NCI-H345 treated with DMSO at 0.1 percent for 48 hours (cell line): ENCODE data around the gene VAC14.

Experiments
- DNase-seq: peaks from one replicate; lab custom pipeline; 2025; ENCODE audit not compliant: unreplicated experiment; lab: John Stamatoyannopoulos, UW

The VAC14 gene

GRCh38 chr16:70709457-70709856, 91.5 kb downstream of the VAC14 start:
- DNase-seq = no peak

- no peak for DNase-seq
Measured at GRCh38 chr16:70708366-70709246, 92.4 kb downstream of the VAC14 start.

DNA sequence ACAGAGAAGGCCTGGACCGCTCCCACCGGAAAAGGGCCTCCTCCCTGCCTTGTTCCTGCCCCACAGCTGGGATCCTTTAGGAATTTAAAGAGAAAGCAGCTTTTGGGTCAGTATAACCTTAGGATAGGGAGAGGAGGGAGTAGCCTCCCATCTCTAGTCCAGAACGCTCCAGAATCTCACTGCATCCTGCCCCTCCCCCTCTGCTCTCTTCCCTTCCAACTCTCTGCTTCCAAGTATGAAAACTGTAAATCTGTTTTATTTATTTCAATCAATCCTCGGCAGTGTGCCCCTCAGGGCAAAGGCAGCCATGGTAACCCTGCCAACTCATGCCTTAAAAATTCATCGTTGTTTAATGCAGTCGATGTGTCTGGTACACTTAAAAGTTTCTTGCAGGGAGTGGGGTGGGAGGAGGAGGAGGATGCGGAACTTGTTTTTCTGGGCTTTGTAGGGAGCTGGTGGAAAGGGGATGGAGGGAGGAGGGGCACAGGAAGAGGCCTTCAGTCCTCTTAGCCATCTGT, 94.0 kb downstream of the VAC14 start:
- no peak for DNase-seq

DNA sequence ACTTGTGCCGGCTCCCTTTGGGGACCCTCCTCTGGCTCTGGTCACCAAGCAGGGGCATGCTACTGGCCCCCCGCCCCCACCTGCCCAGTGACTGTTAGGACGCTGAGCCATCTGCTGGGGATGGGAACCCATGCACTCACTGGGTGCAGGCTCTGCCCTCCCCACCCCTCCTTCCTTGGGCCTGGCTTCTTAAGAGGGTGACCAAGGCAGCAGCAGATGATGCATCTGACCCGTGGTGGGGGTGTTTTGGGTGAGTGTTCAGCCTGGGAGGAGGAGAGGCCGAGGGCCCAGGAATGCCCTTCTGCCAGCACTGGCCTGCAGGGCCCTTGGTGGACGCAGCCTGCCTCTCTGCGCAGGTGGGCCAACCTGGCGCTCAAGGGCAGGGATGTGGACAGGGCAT, 95.9 kb downstream of the VAC14 start:
- no peak for DNase-seq

- no peak for DNase-seq
Measured at GRCh38 chr16:70704586-70704985, 96.4 kb downstream of the VAC14 start.

DNA sequence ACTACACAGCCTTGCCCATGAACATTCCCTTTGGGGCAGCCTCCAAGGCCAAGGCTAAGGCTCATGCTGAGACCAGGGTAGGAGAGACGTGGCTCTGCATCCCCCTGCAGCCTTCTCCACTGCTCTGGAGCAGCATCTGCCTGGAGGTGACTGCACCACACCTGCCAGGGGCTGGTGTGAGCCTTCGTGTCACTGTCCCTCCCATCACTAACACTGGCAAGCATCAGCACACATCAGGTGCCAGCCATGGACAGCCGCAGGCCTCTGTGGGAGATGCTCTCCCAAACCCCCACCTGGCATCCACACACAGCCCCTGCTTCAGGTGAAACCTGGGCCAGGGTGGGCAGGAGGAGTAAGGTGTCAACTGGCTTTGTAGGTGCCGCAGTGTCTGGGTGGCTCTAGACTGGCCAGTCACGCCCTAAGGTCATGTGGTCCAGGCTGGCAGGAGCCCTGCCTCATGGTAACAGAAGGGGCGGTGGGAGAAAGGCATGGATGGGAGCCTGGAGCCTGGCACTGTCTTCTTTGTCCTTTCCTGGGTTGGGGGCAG, 97.0 kb downstream of the VAC14 start:
- no peak for DNase-seq

GRCh38 chr16:70703041-70703834, 97.7 kb downstream of the VAC14 start:
- DNase-seq = no peak

- no peak for DNase-seq
Measured at GRCh38 chr16:70702624-70703023, 98.3 kb downstream of the VAC14 start.

DNA sequence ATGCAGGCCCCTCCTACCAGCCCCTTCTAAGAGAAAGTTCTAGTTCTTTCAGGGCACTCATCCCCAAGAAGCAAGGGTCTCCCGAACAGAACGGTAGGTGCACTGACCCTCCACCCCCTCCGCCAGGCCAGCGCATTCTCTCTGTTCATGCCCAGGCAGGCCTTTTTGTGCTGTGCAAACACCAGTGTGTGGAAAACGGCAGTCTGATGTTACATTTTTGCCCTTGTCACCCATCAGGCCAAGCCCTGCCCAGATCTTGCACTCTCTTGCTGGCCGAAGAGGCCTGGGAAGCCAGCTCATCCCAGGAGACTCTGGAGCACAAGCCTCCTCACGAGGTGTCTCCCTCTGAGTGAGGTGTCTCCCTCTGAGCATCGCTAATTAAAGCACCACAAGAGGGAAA, 99.0 kb downstream of the VAC14 start:
- DNase-seq = no peak

DNA sequence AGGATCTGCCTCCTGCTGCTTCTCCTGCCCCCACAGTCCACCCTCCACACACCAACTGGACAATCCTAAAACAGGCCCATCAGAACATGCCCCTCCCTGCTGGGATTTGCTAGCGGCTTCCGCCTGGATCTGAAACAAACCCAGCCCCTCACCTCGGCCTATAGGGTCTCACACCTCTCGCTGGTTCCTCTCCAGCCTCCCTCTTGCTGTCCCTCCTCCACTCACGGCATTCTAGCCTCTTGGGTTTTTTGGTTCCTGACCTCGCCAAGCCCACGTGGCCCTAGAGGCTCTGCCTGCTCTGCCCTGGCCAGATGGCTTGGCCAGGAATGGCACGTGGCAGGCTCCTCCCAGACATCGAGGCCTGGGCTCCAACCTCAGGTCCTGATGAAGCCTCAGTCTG, 99.4 kb downstream of the VAC14 start:
- no peak for DNase-seq

DNA sequence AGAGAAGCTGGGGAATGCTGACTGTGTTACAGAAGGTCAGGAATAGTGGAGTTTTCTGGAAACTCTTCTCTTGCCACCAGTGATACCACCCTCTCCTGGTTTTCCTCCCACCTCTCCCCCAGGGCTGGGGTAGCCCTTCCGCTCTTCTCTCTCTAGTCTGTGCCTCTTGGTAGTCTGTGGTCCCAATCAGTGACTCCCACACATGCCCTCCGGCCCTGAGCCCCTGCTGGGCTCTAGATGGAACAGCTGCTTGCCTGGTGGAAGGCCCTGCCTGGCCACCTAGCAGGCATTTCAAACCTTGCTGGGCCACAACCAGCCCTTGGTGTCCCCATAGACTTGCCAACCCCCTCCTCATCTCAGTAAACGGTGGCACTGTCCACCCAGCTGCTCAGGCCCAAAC, 99.9 kb downstream of the VAC14 start:
- no peak for DNase-seq

DNA sequence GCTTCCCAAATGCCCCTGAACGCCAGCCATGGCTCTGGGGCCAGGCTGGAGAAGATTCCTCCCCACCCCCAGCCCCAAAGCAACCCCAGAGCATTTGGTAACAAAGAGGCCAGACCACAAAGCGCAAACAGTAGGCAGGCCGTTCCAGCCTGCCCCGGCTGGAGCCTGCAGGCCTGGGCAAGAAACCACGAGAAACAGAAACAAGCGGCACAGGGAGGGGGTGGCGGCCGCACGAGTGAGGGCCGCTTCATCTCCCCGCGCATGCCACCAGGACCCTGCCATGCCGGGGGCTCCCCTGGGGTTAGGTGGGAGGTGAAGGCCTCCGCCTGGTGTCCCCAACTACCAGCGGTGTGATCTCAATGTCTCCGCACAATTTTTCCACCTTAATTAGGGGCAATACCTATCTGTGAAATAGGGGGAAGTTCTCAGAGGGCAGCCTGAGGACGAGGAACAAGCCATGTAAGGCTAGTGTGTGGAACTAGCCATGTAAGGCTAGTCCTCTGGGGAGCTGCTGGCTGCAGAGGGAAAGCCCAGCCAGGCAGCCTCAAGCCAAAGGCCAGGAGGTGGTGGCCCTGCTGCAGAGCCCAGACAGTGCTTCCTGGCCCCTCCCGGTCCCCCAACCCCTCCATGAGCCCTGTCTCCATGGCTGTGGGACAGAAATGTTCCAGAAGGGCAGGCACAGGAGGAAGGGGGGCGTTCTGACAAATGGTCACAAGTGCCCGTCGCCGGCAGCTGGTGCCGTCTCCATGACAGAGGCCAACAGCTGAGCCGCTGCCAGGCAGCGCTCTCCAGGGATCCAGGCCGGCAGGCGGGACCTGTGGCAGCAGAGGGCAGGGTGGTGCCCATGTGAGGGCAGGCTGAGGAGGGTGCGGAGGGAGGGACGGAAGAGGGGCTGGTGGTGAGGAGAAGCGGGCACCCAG, 100.6 kb downstream of the VAC14 start:
- DNase-seq = no peak

DNA sequence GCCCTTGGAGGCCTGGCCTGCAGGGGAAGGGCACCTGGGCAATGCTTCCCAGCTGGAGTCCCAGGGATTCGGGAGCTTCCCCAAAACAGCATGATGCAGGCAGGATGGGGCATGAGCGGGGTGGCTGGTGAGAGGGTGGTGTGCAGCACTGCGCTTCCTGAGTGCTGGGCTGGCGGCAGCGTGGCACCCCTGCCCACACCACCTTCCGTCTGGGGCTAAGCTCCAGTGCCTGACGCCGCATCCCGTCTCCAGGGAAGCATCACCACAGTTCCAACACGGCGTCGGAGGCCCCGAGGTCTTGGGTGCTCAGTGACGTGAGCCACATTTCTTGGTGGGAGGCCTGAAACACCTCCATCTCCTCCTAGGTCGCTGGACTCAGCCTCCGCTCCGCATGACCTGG, 101.3 kb downstream of the VAC14 start:
- DNase-seq = no peak

GRCh38 chr16:70698901-70699300, 102.1 kb downstream of the VAC14 start:
- no peak for DNase-seq

DNA sequence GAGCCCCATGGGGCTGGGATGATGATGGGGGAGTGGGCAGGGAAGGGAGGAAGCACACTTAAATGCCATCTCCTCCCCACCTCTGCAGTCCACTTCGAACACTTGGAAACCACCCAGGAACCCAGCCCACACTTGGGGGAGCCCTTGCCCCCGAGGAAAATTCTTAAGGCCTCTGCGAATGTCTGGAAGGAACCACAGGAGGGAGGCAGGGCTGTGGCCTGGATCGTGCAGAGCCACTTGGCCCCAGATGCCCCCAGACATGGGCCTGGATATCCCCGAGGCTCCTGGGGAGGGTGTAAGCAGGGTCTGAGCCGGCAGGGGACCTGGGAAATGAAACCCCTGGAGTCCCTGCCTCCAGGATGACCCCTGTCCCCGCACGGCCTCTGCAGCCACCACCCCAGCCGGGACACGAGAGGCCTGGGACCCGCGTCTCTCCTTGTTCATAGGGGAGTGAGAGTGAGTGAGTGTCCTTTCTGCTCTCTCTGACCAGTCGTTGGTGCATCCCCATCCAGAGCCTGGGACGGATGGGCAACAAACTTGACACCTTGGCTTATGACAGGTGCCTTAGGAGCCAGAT, 103.3 kb downstream of the VAC14 start:
- DNase-seq = no peak

DNA sequence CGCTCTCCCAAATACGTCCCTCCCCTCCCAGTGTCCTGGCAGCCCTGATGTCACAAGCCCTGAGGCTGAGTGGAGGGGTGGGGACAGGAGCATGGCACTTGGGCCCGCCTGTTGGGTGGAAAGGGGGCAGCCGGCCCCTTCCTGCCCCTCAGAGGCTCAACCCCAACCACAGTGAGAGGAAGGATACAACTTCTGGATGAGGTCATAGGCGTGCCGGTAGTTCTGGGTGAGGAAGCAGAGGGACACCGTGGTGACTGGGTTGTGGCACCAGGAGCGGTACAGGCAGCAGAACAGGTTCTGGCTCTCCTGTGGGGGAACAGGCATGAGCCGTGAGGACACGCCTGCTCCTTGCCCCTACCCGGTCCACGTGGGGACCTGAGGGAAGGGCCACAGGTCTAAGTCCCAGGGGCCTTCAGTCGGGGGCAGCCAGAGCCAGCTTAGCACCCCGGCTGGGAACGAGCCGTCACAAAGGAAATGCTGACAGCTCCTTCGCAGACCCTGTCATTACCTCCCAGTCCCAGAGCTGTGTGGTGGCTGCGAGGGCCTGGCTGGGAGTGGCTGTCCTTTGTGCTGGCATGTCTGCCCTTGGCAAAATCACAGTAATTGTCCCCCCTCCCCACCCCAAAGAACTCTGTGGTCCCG, 103.9 kb downstream of the VAC14 start:
- no peak for DNase-seq

- DNase-seq = no peak
Measured at GRCh38 chr16:70696355-70696754, 104.6 kb downstream of the VAC14 start.

GRCh38 chr16:70695331-70696070, 105.5 kb downstream of the VAC14 start:
- DNase-seq = no peak

DNA sequence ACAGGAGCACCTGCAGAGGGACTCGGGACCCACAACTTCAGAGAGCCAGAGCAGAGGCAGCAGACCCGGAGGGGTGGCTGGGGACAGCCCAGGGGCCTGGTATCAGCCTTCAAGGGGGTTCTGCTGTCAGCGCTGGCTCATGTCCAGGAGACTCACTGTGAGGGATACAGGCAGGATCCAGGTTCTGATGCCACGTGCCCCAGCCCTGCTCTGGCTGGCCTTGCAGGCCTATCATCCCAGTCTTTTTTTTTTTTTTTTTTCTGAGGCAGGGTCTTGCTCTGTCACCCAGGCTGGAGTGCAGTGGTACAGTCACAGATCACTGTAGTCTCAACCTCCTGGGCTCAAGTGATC, 106.1 kb downstream of the VAC14 start:
- no peak for DNase-seq
